Nephron (organoid): ENCODE data around the gene WFDC10A.
A peak's percentile ranks its signal among the peaks of the same experiment; 100 is the strongest.
"Not testable (repeated sequence)": the region's sequence is repeated elsewhere in the genome, so short reads cannot be mapped to it uniquely, and the experiment has no call there.

Experiments
- H3K27ac Mint-ChIP-seq, 3 experiments: 2 replicates each; pipeline ENCODE4 v1.8.0; 2020; ENCODE audit warnings: mixed read lengths in 3 of 3, mild to moderate bottlenecking in 2 of 3, moderate library complexity in 1 of 3
- H3K27me3 Mint-ChIP-seq: 2 replicates; pipeline ENCODE4 v1.8.0; 2021; ENCODE audit warnings: low read depth, mild to moderate bottlenecking, moderate library complexity, mixed read lengths
- H3K36me3 Mint-ChIP-seq: 2 replicates; pipeline ENCODE4 v1.8.0; 2020; ENCODE audit warnings: low read depth, mixed read lengths
- H3K4me1 Mint-ChIP-seq: 2 replicates; pipeline ENCODE4 v1.8.0; 2020; ENCODE audit warnings: mixed read lengths
- H3K4me3 Mint-ChIP-seq, 3 experiments: 2 replicates each; pipeline ENCODE4 v1.8.0; 2020; ENCODE audit warnings: mild to moderate bottlenecking in 3 of 3, mixed read lengths in 3 of 3, moderate library complexity in 2 of 3
- H3K9me3 Mint-ChIP-seq: 2 replicates; pipeline ENCODE4 v1.8.0; 2020; ENCODE audit warnings: mixed read lengths
- CTCF ChIP-seq, 3 experiments: fragments of 200-600 bp; sonication (generic); IDR thresholded peaks; one replicate each; pipeline ENCODE4 v1.5.0; 2021; ENCODE audit warnings: antibody characterized with exemption in 3 of 3; ENCODE audit not compliant: unreplicated experiment in 3 of 3

The WFDC10A gene

GRCh38 chr20:45629496-45630100, at the start of gene WFDC10A:
TSS of gene WFDC10A (plus strand) at chr20:45629739. CDS start at chr20:45629814, 75 bp downstream.
- peaks cover 13% of the 10 kb centered on the region for H3K27me3 Mint-ChIP-seq
- H3K27ac Mint-ChIP-seq: no peak within 1 kb of the TSS
- H3K36me3 Mint-ChIP-seq: no peaks in the 10 kb centered on the region
- no peaks in the 10 kb centered on the region for H3K4me1 Mint-ChIP-seq
- H3K4me3 Mint-ChIP-seq: no peak within 1 kb of the TSS
- H3K9me3 Mint-ChIP-seq: peaks cover 10% of the 10 kb centered on the region
- peak; percentile 45 to 63 (median 60) for TF ChIP-seq CTCF (IDR thresholded peaks at IDR 0.05; ENCODE audit: unreplicated experiment in 3 of 3)

- no peaks in the 10 kb centered on the region for H3K36me3 Mint-ChIP-seq
- H3K4me3 Mint-ChIP-seq: no peak overlapping the region
- no peaks in the 10 kb centered on the region for H3K4me1 Mint-ChIP-seq
- peaks cover 15% of the 10 kb centered on the region for H3K27me3 Mint-ChIP-seq
- H3K27ac Mint-ChIP-seq: no peak overlapping the region
- H3K9me3 Mint-ChIP-seq: no peaks in the 10 kb centered on the region
- no peak for TF ChIP-seq CTCF (IDR thresholded peaks at IDR 0.05; ENCODE audit: unreplicated experiment in 3 of 3)
Measured at GRCh38 chr20:45581702-45582101, 47.8 kb upstream of the WFDC10A start.

- no peaks in the 10 kb centered on the region for H3K9me3 Mint-ChIP-seq
- peaks cover 15% of the 10 kb centered on the region for H3K27me3 Mint-ChIP-seq
- H3K4me1 Mint-ChIP-seq: no peaks in the 10 kb centered on the region
- TF ChIP-seq CTCF (IDR thresholded peaks at IDR 0.05; ENCODE audit: unreplicated experiment in 3 of 3): no peak
- H3K36me3 Mint-ChIP-seq: no peaks in the 10 kb centered on the region
- H3K4me3 Mint-ChIP-seq: no peak overlapping the region
- no peak overlapping the region for H3K27ac Mint-ChIP-seq
Measured at GRCh38 chr20:45583502-45583901, 46.0 kb upstream of the WFDC10A start.

GRCh38 chr20:45584294-45584693, 45.2 kb upstream of the WFDC10A start:
- not testable (repeated sequence) for H3K9me3 Mint-ChIP-seq, H3K4me3 Mint-ChIP-seq, H3K4me1 Mint-ChIP-seq, H3K27me3 Mint-ChIP-seq, H3K36me3 Mint-ChIP-seq, H3K27ac Mint-ChIP-seq

GRCh38 chr20:45585986-45586385, 43.6 kb upstream of the WFDC10A start:
- not testable (repeated sequence) for H3K4me3 Mint-ChIP-seq, H3K9me3 Mint-ChIP-seq, H3K27ac Mint-ChIP-seq, H3K27me3 Mint-ChIP-seq, H3K36me3 Mint-ChIP-seq, H3K4me1 Mint-ChIP-seq

GRCh38 chr20:45588800-45589199, 40.7 kb upstream of the WFDC10A start:
- Mint-ChIP-seq H3K27ac (no peak overlapping the region), H3K36me3 (no peaks in the 10 kb centered on the region)

More at GRCh38 chr20:45588800-45589199, 40.7 kb upstream of the WFDC10A start:
- Mint-ChIP-seq H3K4me3 (no peak overlapping the region), H3K9me3 (peaks cover 2% of the 10 kb centered on the region), H3K4me1 (no peaks in the 10 kb centered on the region), H3K27me3 (no peaks in the 10 kb centered on the region)
- TF ChIP-seq CTCF (IDR thresholded peaks at IDR 0.05; ENCODE audit: unreplicated experiment in 3 of 3): no peak
